H1 (cell line): ENCODE results near the gene PSD. TPM values are rescaled to one million over a fixed set of nuclear protein-coding genes. Genes with fewer than 3 reads are reported as not detected.

Source experiments
- CREB1 ChIP-seq: IDR thresholded peaks from 2 replicates; pipeline ENCODE4 v1.6.1; 2012; ENCODE audit warnings: inconsistent platforms
- E2F6 ChIP-seq: IDR thresholded peaks from 2 replicates; pipeline ENCODE4 v1.6.1; 2012; ENCODE audit warnings: inconsistent platforms
- SP1 ChIP-seq: IDR thresholded peaks from 2 replicates; pipeline ENCODE4 v1.6.1; 2011; ENCODE audit warnings: low read depth, low read length
- polyA plus RNA-seq, 7 experiments: library from polyadenylated mRNA; depleted of rRNA in 3 of 7; stranded (reverse) in 5 of 7; unstranded in 2 of 7; fragments of >200 nt in 5 of 7; fragments of 200-250 nt in 2 of 7; gene quantifications; 1 replicate in 5 of 7; 2 replicates in 1 of 7; 4 replicates in 1 of 7; pipeline versions ENCODE4 v1.2.1 to v1.2.3, GENCODE V29; 2011 to 2013; ENCODE audit warnings: missing spikeins in 2 of 7, mixed read lengths in 2 of 7
- total RNA-seq: library from RNA; stranded (reverse); fragmentation: NEBNext Ultra II Directional; extraction: Animal tissue kit (Norgen Biotek cat#: 25700); gene quantifications from 2 replicates; pipeline ENCODE4 v1.2.1, GENCODE V29; 2021
- TF ChIP-seq, protein P1 (sequence below): IDR thresholded peaks from 2 replicates; pipeline ENCODE4 v1.6.1; 2012; ENCODE audit warnings: inconsistent platforms

The PSD gene
- total and polyA plus RNA-seq, 2 of the 8 experiments (the other 6 are each of a cell fraction or from before 2014, with no cell fraction given): 5.4 to 6.0 TPM

- peak; percentile 48; the same call in 1 of the 2 replicates for TF ChIP-seq E2F6
- TF ChIP-seq, protein P1, sequence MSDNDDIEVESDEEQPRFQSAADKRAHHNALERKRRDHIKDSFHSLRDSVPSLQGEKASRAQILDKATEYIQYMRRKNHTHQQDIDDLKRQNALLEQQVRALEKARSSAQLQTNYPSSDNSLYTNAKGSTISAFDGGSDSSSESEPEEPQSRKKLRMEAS: peak; percentile 79
- TF ChIP-seq SP1: no peak
- TF ChIP-seq CREB1: peak; percentile 25; the same call in 1 of the 2 replicates
These were observed at the start of gene PSD (continued) for GRCh38 chr10:102418622-102419268.
